Measurements from ENCODE around the gene ITFG1.

Gene ITFG1

GRCh38 chr16:47323241-47323640, 137.6 kb downstream of the ITFG1 start:
- DNase-seq (ENCODE audit: low spot score) = no peak

DNA sequence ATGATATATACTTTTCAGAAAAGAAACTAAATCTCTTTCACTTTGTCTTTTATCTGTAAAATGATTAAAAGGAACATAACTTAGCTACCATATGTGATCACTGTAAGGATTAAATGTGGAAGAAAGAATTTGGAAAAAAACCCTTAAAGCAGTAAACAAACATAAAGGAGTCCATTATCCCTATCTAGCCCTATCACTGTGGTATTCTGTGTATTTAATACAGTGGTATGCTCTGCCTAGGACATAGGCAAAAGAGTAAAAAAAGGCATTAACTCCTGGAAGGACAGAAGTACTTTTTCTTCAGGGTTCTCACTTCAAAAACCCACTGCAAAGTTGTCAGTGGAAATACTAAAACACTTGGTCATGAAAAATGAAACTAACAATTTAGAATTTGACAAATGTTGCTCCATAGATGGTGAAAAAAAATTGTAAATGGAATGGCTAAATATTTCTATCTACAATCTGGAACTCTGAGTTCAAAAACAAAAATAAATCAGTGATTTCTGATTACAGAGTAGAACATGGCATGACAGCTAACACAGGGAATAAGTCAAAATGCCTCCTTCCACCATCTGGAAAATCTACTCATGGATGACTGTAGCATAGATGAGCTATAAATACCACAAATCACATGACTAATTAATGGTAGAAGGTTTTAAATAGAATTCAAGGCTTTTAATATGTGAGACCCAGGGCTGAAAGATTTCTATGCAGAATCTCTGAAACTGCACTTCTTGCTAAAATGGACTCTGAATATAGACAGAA, 140.1 kb downstream of the ITFG1 start:
- DNase-seq (ENCODE audit: low spot score) = no peak

DNA sequence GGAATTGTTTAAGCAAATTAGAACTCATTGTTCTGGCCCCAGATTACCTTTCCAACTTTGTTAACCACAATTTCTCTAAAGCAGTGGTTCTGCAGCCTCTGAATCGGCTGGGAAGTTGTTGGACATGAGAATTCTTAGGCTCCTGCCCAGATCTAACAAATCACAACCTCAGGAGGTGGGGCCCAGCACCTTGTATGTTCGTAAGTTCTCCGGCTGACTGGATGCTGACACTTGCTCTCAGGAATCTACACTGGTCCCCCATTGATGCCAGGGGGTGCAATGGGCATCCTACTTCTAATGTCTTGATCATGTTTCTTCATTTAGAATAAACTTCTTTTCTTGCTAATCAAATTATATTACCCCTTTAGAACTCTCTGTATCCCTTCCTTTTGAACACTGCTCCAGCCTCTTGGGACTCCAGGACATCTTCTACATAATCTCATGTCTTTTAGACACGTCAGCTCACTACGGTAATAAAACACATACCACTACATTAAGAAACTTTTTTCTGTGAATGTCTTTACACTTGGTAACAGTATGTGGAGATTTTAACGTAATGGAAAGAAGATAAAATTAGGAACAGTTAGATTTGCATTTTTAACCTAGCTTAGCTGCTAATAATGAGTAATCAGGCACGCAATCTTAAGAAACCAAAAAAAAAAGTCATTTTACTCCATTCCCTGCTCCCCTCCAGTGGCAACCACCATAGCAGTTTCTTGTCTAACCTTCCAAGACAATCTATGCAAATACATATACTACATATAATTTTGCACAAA, 143.2 kb downstream of the ITFG1 start:
- DNase-seq (ENCODE audit: low spot score) = peak; percentile 60

- peak; percentile 29 for DNase-seq (ENCODE audit: low spot score)
These were observed 144.3 kb downstream of the ITFG1 start for GRCh38 chr16:47316442-47317015.

- DNase-seq (ENCODE audit: low spot score) = peak; percentile 69
These were observed 148.9 kb downstream of the ITFG1 start for GRCh38 chr16:47311738-47312505.

DNA sequence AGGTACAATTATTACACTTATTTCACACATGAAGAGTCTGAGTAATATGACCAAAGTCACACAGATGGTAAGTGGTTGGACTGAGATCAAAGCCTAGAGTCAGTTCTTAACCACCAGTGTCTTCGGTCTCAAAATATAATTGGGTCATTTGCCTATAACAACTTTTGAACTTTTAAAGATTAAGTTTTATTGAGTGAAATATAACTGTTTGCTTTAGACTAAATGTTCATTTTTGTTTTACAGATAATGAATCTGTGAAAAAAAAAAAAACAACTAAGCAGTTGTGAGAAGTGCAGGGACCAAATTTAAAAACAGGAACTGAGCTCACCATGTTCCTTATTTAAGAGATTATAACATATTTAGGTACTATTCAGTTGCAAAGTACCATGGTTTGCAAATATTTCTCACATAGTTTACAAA, 150.1 kb downstream of the ITFG1 start:
- peak; percentile 79 for DNase-seq (ENCODE audit: low spot score)

DNA sequence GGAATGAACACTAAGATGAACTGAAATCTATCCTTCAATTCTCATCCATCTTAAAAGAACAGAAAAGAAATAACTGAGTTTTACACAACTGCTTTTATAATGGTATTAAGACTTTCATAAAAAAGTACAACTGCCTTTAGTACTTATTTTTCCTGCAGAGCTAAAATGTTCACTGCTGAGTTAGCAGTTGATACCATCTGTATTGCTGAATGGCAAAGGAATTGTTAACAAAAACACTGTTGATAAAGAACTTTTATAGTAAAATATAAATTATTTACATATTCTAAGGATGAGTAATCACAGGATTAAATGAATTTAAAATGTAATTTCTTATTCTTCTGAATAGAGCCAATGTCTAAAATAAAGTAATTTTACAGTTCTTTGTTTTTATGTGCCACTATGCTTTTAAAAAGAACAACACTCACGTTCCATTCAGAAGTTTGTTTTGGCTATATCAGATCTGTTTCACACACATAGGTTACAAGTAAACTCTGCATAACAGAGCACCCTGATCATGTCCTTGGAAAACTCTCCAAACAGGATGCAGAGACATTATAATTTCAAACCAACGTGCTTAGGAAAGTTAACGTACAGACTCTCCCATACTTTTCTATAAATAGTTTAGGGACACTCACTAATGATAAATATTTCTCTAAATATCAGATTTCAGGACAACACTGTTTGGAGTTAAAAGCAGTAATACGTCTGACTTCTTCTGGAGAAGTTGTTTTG, 151.1 kb downstream of the ITFG1 start:
- no peak for DNase-seq (ENCODE audit: low spot score)

DNA sequence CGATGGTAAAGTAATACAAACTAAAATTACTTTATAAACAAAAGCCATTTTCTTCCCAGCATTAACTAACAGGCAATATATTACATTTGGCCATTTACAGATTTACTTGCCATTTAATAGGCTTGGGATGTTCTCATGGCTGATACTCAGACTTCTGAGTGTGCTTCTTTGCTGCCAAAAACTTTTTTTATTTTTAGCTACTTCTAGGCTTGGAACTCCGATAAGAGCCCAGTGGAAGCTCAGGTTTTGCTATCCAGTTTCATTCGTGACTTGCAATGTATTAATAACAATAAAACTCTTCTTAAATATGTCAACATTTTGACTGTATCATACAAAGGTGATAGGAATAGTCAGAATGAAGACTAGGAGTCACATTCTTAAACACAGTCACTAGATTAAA, 152.3 kb downstream of the ITFG1 start:
- DNase-seq (ENCODE audit: low spot score) = no peak

- DNase-seq (ENCODE audit: low spot score) = no peak
These were observed 156.3 kb downstream of the ITFG1 start for GRCh38 chr16:47304563-47304962.

DNA sequence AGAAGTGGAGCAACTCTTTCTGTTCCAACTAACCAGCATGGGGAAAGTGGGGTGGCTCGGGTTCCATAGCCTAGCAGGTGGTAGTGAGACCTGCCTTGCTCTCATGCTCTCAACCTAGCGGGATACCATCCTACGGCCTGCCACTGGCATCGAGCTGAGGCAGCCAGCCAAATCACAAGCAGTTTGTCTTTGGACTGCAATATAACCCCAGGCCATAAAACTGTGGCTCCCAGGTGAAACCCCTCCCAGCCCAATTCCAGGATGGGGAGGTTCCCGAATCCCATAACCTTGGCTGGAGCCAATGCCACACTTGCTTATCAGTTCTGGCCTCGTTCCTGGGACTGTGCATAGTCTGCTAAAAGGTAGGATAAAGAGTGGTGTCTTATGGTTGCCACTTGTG, 161.3 kb downstream of the ITFG1 start:
- no peak for DNase-seq (ENCODE audit: low spot score)

DNA sequence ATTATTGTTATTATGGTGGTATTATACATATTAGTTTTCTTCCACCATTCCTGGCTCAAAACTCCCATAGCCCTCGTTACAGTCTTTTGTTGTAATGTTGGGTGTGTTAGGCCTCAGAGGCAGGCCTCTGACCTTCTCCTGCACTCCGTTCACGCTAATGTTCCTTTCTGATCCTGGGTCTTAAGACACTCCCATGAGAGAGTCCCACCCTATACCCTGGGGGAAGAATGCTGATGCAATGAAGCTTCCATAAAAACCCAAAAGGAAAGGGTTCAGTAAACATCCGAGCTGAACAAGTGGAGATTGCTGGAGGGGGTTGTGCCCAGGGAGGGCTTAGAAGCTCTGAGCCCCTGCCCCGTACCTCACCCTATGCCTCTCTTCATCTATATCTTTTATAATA, 175.9 kb downstream of the ITFG1 start:
- DNase-seq (ENCODE audit: low spot score) = no peak

DNA sequence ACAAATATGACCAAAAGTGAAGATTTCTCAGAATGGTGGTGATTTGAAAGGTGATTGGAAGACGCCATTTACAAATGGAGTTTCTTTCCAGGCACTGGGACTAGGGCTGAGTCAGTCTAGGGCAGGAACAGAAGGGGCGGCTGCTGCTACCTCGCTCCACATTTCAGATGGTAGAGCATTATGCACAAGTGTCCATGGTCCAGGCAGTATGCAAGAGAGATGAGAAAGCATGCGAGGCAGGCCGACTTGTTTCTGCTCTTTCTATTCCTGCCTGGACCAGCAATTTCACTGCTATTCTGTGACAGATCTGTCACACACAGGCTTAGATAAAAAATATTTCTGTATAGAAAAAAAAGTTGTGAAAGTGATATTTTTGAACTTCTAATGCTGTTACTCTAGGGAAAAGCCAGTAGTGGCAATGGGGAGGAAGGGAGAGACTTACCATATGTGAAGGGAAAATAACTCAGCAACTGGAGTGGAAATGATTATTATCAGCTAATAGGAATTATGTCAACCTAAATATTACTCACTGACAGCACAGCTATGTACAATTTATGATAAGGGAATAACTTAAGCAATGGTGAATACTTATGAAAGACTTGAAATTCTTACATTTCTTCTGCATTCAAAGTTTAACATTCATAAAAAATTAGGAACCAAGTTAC, 182.4 kb downstream of the ITFG1 start:
- DNase-seq (ENCODE audit: low spot score) = no peak

GRCh38 chr16:47276522-47276921, 184.3 kb downstream of the ITFG1 start:
- no peak for DNase-seq (ENCODE audit: low spot score)

DNA sequence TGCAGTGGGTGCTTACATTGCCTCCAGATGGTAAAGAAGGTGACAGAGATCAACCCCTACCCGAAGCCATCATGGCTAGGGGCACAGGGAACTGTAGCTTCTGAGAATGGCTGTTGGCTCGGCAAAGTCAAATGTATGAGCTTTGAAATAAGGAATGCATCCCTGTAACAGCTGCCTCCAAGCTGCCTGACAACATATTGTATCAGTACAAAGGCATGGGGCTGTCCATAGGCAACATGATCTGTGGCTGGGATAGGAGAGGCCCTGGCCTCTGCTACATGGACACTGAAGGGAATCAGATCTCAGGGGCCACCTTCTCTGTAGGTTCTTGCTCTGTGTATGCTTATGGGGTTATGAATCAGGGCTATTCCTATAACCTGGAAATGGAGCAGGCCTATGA, 197.9 kb downstream of the ITFG1 start:
- DNase-seq (ENCODE audit: low spot score) = no peak

- no peak for DNase-seq (ENCODE audit: low spot score)
These were observed 200.4 kb downstream of the ITFG1 start for GRCh38 chr16:47260503-47260902.

- DNase-seq (ENCODE audit: low spot score) = peak; percentile 72
These were observed 201.9 kb downstream of the ITFG1 start for GRCh38 chr16:47258874-47259461.

DNA sequence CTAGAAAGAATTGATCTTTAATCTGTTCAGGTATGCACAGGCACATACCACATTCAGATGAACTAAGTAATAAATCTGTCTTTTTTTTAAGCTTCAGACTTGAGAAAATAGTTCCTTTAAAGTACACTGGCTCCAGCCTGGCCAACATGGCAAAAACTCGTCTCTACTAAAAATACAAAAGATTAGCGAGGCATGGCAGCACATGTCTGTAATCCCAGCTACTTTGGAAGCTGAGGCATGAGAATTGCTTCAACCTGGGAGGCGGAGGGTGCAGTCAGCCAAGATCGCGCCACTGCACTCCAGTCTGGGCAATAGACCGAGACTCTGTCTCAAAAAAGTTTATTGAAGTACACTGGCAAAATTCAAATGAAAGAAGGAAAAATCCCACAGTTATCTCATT, 206.1 kb downstream of the ITFG1 start:
- no peak for DNase-seq (ENCODE audit: low spot score)

GRCh38 chr16:47250983-47251382, 209.9 kb downstream of the ITFG1 start:
- no peak for DNase-seq (ENCODE audit: low spot score)

DNA sequence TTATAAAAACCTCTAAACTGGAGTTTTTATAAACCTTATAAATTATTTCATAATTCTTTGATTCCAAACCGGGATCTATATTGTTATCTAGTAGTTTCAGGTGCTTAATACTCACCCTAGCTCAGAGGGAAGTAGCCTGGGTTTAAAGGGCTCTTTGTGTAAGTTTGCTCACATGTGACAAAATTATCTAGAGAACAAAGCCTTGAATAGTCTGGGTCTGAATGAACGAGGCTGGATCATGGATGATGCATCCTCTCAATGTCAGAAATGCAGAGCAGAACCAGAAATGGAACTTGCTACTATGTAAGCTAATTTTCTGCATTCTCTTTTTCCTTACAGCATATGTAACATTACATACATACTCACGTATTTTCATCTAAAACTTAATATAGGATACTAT, 213.2 kb downstream of the ITFG1 start:
- DNase-seq (ENCODE audit: low spot score) = no peak

DNA sequence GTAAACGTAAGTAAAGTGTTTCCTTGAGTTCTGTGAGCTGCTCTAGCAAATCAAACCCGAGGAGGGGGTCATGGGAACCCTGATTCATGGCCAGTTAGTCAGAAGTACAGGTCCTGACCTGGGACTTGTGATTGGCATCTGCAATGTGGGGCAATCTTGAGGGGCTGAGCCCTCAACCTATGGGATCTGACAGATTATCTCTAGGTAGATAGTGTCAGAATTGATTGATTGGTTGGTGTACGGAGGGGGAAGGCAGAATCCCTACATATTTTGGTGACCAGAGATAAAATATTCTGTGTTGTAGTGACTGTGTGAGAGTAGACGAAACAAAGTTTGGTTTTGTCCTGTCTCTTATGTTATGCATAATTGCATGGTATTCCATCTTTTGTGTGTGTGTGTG, 216.7 kb downstream of the ITFG1 start:
- no peak for DNase-seq (ENCODE audit: low spot score)

DNA sequence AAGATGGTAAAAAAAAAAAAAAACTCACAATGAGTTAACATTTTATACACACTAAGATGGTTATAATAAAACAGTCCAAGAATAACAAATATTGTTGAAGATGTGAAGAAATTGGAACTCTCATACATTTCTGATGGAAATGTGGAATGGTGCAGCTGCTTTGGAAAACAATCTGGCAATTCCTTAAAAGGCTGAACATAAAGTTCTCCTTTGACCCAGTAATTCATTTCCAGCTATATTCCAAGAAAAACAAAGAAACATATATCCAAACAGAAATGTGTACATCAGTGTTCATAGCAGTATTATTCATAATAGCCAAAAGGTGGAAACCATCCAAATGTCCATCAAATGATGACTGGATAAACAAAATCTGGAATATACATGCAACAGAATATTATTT, 219.8 kb downstream of the ITFG1 start:
- DNase-seq (ENCODE audit: low spot score) = no peak

Measured in NAMALWA (cell line).